Mucosa of gallbladder (tissue), 1 donor: ENCODE data around the gene SUN3. TPM values are rescaled to one million over a fixed set of nuclear protein-coding genes. Genes with fewer than 3 reads are reported as not detected.
"Not testable (repeated sequence)": the region's sequence is repeated elsewhere in the genome, so short reads cannot be mapped to it uniquely, and the experiment has no call there.

Experiments used
- DNase-seq: peaks from one replicate; pipeline ENCODE4 v3.0.0-alpha.2; 2020; ENCODE audit warnings: low spot score
- total RNA-seq: library from RNA; stranded (reverse); gene quantifications from one replicate; pipeline ENCODE4 v1.2.1, GENCODE V29; 2021
- donor health status: DM: no; HTN: no; CAD: no.

SUN3 gene
- total RNA-seq, 1 donor from 2014 or later: not detected

GRCh38 chr7:48031111-48031510 lies 2.2 kb upstream of the SUN3 start:
- DNase-seq: no peak

GRCh38 chr7:48025624-48026023 lies 3.3 kb downstream of the SUN3 start:
- no peak for DNase-seq

- no peak for DNase-seq
These were observed 11.2 kb downstream of the SUN3 start for GRCh38 chr7:48017674-48018073.

- no peak for DNase-seq
These were observed 12.3 kb downstream of the SUN3 start for GRCh38 chr7:48016641-48017040.

GRCh38 chr7:48011951-48012350 lies 17.0 kb downstream of the SUN3 start:
- DNase-seq: no peak

GRCh38 chr7:48011323-48011722 lies 17.6 kb downstream of the SUN3 start:
- DNase-seq: no peak

GRCh38 chr7:48009954-48010353 lies 19.0 kb downstream of the SUN3 start:
- no peak for DNase-seq

GRCh38 chr7:48009257-48009656 lies 19.6 kb downstream of the SUN3 start:
- DNase-seq: no peak

- DNase-seq: no peak
These were observed 22.0 kb downstream of the SUN3 start for GRCh38 chr7:48006866-48007265.

GRCh38 chr7:48004638-48005037 lies 24.3 kb downstream of the SUN3 start:
- no peak for DNase-seq

- no peak for DNase-seq
These were observed 24.9 kb downstream of the SUN3 start for GRCh38 chr7:48004032-48004431.

- not testable (repeated sequence) for DNase-seq
These were observed 28.7 kb downstream of the SUN3 start for GRCh38 chr7:48000164-48000563.

GRCh38 chr7:47999413-47999812 lies 29.5 kb downstream of the SUN3 start:
- no peak for DNase-seq

GRCh38 chr7:47992446-47992845 lies 36.5 kb downstream of the SUN3 start:
- no peak for DNase-seq

GRCh38 chr7:47991741-47992311 lies 37.1 kb downstream of the SUN3 start:
- DNase-seq: peak; percentile 81

- DNase-seq: no peak
These were observed 37.6 kb downstream of the SUN3 start for GRCh38 chr7:47991270-47991669.

- DNase-seq: no peak
These were observed 38.3 kb downstream of the SUN3 start for GRCh38 chr7:47990592-47990991.

- peak; percentile 18 for DNase-seq
These were observed 39.1 kb downstream of the SUN3 start for GRCh38 chr7:47989607-47990400.

GRCh38 chr7:47988496-47989386 lies 40.2 kb downstream of the SUN3 start:
- no peak for DNase-seq

GRCh38 chr7:47982610-47983009 lies 46.3 kb downstream of the SUN3 start:
- no peak for DNase-seq

- DNase-seq: not testable (repeated sequence)
These were observed 48.3 kb downstream of the SUN3 start for GRCh38 chr7:47980648-47981047.

GRCh38 chr7:47979832-47980181 lies 49.1 kb downstream of the SUN3 start:
- no peak for DNase-seq
